NCI-H1436 (cell line): ENCODE data around the gene C20orf204.

Source experiments
- DNase-seq: peaks from one replicate; lab custom pipeline; 2025; lab: John Stamatoyannopoulos, UW

The C20orf204 gene

GRCh38 chr20:64027981-64028685, 7.8 kb upstream of the C20orf204 start:
- DNase-seq, result no peak

GRCh38 chr20:64029293-64030117, 6.5 kb upstream of the C20orf204 start:
- no peak for DNase-seq

DNA sequence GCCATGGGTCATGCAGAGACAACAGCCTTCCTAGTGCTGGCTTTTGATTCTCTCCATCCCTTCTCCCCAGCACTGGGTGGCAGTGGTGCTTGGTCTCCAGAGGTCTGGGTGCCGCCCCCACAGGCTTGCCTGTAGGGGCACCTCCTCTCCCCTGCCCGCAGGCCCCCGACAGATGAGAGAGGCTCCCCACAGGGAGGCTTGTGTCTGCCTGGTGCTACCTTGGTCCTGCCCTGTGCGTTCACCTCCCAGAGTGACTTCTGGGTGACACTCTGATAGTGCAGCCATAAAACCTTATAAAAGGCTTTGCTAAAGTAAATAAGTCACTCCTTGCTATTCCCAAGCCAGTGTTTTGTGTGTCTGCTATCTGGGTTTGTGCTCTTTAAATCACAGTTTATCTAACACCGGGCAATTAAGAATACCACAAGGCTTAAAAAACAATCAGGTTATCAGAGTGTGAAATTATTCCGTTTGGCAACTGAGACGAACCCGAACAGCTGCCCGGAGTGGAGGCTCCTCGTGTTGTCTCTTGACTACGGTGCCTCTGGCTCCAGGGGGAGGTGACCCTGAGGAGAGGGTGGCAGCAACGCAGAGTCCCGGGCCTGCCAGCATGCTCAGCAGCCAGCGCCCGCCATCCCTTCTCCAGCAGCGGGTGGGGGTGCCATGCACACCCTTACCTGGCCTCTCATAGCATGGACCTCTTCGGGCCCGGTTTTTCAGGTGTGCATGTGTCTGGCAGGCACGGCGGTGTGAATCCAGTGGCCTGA, 5.4 kb upstream of the C20orf204 start:
- no peak for DNase-seq

DNA sequence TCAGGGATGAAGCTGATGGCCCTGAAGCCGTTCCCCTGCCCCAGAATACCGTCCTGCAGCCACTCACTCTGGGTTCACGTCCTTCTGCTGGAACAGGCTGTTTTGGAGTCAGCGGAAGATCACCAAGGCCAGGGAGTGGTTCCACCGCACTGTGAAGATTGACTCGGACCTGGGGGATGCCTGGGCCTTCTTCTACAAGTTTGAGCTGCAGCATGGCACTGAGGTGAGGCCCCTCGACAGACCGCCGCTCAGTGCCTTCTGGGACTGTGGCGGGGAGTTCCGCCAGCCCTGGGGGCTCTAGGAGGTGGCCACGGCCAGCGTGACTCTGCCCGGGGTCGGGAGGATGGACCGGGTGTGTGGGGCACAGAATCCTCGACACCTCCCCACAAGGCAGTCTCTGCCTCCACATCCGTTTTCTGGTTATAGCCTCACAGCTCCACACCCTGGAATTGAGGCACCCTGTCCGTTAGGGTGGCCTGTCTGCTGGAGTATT, 4.1 kb upstream of the C20orf204 start:
- DNase-seq, result no peak

GRCh38 chr20:64032706-64033624, 3.0 kb upstream of the C20orf204 start:
- no peak for DNase-seq

DNA sequence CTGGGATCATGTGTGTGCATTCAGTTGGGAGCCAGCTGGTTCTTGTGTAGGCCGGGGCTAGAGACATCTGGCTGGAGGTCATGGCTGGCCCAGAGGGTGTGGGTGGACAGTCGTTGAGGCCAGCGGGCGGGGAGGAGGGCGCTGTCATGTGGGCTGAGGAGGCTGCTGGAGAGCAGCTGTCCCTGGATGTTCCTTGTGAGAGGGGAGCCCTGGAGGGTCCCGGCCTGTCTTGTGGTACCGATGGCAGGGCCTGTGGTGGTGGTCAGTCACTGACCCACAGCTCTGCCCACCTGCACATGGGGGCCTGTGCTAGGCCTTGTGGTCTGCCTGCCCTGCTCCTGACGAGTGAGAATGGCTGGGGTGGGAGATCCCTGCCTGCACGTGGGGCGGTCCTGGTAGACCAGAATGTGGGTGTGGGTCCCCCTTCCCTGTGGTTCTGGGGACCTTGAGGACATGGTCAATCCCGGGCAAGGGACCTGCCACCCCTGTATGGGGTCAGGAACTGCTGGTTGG, 1.9 kb upstream of the C20orf204 start:
- no peak for DNase-seq

GRCh38 chr20:64035066-64035932, 683 bp upstream of the C20orf204 start:
- no peak for DNase-seq

GRCh38 chr20:64036346-64037198, 590 bp downstream of the C20orf204 start:
- no peak for DNase-seq

DNA sequence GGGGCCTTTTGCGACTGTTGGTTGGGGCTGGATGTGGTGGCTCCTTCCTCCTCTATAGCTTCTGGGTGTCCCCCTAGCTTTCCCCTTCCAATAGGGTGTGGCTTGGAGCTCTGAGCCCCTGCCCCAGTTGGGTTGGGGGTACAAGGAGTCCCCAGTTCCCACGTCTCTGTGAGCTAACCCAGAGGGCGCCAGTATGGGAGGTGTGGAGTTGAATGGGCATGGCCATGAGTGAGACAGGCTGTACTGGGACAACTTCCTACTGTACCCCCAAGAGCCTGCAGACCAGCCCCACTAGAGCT, 1.2 kb downstream of the C20orf204 start:
- DNase-seq, result no peak

GRCh38 chr20:64037498-64038213, 1.7 kb downstream of the C20orf204 start:
- DNase-seq, result no peak

DNA sequence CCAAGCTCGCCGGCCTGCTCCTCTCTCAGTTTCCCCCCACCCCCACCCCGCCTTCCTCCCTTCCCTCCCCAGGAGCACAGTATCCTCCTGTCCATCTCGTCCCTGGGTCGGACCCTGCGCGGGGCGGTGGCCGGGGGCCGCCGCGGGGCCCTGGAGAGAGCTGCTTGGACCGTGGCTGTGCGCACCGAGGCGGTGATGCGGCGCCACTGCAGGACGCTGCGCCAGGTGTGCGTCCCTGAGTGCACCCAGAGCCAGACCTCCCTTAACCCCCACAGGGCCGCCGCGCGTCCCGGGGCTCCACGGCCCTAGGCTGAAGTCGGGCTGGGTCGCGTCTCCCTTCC, 2.2 kb downstream of the C20orf204 start:
- DNase-seq, result no peak

GRCh38 chr20:64038565-64039292, 2.7 kb downstream of the C20orf204 start:
- peak; percentile 59 for DNase-seq

DNA sequence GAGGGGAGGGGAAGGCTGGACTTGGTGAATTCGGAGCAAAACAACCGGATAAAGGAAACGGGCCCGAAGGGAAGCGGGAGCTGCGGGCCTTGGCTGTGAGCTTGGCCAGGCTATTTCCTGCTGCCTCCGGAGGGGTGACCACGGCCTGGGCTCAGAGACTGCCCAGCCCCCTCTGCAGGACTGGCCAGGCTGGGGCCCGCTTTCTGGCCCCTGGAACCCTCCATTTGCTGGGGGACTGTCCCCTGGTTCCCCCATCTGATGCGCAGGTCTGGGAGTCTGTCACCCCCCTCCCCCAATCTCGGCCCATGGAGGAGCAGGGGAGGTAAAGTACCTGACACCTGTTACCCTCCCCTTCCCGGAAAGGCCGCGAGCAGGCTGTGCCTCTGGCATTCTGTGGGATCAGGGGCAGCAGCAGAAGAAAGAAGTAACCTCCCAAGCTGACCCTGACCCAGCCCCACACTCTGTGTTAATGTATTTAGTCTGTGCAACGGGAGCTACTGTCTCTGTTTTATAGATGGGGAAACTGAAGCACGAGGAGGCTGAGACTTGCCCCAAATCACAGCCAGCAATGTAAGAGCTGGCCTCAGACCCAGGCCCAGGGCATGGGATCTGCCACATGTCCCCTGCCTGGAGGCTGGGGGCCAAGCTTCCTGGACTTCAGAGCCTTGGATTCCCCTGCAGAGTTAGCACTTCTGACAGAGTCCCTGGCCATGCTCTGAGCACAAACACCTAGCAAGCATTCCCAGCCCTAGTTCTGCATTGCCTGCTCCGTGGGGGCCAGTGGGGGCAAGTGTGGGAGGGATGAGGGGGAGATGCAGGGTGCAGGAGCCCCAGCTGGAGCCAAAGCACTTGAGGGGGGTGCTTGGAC, 3.5 kb downstream of the C20orf204 start:
- no peak for DNase-seq

DNA sequence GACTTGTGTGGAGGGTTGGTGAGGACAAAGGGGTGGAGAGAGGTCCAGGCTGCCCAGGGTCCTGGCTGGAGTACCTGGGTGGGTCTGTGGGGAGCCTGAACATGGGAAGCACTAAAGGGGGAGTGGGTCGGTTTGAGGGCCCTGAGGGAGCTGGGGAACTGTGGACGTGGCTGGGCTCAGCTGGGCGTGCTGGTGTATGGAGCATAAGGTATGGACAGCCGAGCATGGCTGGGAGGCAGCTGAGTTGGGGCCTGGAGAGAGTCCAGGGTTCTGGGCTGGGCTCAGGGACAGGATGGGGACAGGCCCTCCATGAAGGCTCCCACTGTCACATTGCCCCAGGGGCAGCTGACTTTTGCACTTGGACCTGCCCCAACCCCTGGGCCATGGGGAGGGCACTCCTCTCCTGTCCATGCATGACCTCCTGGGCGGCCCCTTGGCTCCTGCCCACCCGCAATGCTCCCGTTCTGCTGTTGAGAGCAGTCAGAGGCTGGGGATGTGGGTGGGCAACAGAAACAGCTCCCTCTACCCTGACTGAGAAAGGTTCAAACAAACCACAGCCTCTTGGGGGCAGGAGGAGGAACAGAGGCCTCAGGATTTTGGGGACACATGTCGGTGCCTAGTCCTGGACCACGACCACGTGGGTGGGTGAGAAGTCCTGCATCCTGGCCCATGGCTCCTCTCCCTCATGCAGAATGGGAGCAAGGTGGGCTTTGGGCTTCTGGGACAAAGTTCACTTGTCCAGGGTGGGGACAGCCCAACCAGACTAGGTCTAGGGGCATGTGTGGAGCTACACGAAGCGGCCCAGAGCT, 4.5 kb downstream of the C20orf204 start:
- DNase-seq, result no peak

DNA sequence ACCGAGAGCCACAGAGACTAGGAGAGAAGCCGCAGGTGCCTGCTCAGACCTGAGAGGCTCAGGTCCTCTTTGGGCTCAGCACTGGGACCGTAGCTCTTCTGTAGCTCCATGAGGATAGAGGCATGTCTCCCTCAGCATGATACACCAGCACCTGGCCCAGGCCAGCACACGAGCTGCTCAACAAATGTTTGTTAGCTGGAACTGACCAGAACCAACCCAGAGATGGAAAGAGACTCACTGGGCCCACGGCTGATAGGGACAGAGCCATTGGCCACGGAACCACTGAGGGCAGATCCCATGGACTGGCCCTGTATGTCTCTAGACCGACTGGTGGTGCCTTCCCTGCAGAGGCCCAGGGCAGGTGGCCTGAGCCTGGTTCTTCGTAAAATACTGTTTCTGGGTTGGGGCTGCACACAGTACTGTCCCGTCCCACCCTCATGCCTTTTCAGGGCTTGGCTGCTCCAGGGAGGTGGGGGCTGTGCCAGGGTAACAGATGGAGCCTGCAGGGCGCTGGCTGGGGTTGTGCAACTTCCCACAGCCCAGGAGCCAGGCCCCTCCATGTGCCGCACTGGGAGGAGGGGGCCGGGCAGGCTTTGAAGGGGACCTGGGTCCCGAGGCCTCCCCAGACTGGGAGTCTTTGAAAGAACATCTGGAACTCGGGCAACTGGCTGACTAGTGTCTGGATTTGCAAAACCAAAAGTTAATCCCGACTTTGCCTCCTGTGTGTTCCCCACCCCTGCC, 5.2 kb downstream of the C20orf204 start:
- DNase-seq, result no peak

DNA sequence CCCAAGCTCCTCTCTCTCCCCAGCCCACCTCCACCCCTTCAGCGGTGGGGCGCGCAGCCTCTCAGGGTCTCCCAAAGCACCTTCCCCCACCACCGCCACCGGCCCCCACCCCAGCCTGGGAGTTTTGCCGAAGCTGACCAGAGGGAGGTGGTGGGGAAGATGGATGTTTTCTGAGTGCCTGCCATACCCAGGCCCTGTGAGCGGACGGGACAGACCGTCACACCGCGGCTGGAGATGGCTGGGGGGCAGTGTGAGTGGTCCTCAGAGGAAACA, 5.7 kb downstream of the C20orf204 start:
- no peak for DNase-seq
